GM12878 (cell line): ENCODE measurements around the gene FGF1.

ENCODE experiments used
- MTA3 ChIP-seq: IDR thresholded peaks from 2 replicates; pipeline ENCODE4 v1.6.1; 2012; ENCODE audit warnings: low read length, inconsistent platforms, borderline replicate concordance
- POLR2AphosphoS5 ChIP-seq: IDR thresholded peaks from 2 replicates; pipeline ENCODE4 v1.6.1; 2011; ENCODE audit warnings: mild to moderate bottlenecking, low read length, inconsistent platforms
- RAD51 ChIP-seq: fragments of 450-650 bp; IDR thresholded peaks from 2 replicates; pipeline ENCODE4 v1.6.1; 2016; ENCODE audit warnings: moderate library complexity, mild to moderate bottlenecking, inconsistent platforms
- TF ChIP-seq, protein P1 (sequence below), 3 experiments: IDR thresholded peaks in 2 of 3; conservative IDR thresholded peaks in 1 of 3; 2 replicates each; pipeline ENCODE4 v1.5.1; 2011; ENCODE audit warnings: low read depth in 3 of 3, low read length in 3 of 3, mild to moderate bottlenecking in 3 of 3, control low read depth in 2 of 3, moderate library complexity in 2 of 3, inconsistent platforms in 1 of 3, mixed read lengths in 1 of 3; ENCODE audit not compliant: control insufficient read depth in 2 of 3, insufficient read depth in 1 of 3; ENCODE audit errors: extremely low read depth in 1 of 3
- TF ChIP-seq, protein P2 (sequence below): IDR thresholded peaks from 2 replicates; pipeline ENCODE4 v1.6.1; 2011; ENCODE audit warnings: low read depth, mild to moderate bottlenecking, low read length, moderate library complexity, borderline replicate concordance; ENCODE audit errors: extremely low read depth
- TF ChIP-seq, protein P3 (sequence below): IDR thresholded peaks from 2 replicates; pipeline ENCODE4 v1.6.1; 2011; ENCODE audit warnings: low read depth, low read length, improper control_type of control experiment, borderline replicate concordance

DNA sequence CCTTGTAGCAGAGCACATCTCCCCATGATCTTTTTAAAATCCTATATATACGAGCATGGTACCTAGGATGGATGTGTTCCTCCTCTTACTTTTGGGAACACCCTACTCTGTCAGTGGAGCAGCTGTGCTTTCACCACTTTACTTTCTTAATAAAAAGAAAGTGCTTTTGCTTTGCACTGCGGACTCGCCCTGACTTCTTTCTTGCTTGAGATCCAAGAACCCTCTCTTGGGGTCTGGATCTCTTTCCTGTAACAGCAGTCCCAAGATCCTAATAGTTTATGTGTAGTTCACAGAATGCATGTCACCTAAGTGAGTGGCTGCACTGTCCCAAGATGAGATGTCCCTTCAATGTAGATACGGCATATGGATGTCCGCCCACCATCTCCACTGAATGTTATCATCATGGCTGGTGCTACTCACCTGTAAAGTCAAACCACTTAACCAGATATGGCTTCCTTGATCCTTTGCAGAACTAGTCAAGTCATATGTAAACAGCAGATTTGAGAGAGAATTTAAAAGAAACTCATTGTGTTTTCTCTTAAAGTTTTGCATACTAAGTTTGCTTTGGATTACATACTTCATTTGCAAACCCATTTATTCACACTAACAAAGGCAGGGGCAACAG lies 1.9 kb downstream of the FGF1 start:
- no peak for TF ChIP-seq POLR2AphosphoS5
- TF ChIP-seq, protein P1, sequence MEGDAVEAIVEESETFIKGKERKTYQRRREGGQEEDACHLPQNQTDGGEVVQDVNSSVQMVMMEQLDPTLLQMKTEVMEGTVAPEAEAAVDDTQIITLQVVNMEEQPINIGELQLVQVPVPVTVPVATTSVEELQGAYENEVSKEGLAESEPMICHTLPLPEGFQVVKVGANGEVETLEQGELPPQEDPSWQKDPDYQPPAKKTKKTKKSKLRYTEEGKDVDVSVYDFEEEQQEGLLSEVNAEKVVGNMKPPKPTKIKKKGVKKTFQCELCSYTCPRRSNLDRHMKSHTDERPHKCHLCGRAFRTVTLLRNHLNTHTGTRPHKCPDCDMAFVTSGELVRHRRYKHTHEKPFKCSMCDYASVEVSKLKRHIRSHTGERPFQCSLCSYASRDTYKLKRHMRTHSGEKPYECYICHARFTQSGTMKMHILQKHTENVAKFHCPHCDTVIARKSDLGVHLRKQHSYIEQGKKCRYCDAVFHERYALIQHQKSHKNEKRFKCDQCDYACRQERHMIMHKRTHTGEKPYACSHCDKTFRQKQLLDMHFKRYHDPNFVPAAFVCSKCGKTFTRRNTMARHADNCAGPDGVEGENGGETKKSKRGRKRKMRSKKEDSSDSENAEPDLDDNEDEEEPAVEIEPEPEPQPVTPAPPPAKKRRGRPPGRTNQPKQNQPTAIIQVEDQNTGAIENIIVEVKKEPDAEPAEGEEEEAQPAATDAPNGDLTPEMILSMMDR (IDR thresholded peaks at IDR 0.05 in 2 of 3, conservative IDR thresholded peaks at IDR 0.05 in 1 of 3; ENCODE audit: control insufficient read depth in 2 of 3, extremely low read depth in 1 of 3, insufficient read depth in 1 of 3, low read depth in 3 of 3, low read length in 3 of 3): no peak
- TF ChIP-seq, protein P2, sequence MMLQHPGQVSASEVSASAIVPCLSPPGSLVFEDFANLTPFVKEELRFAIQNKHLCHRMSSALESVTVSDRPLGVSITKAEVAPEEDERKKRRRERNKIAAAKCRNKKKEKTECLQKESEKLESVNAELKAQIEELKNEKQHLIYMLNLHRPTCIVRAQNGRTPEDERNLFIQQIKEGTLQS: no peak
- TF ChIP-seq MTA3: no peak
- TF ChIP-seq, protein P3, sequence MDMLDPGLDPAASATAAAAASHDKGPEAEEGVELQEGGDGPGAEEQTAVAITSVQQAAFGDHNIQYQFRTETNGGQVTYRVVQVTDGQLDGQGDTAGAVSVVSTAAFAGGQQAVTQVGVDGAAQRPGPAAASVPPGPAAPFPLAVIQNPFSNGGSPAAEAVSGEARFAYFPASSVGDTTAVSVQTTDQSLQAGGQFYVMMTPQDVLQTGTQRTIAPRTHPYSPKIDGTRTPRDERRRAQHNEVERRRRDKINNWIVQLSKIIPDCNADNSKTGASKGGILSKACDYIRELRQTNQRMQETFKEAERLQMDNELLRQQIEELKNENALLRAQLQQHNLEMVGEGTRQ: no peak
- TF ChIP-seq RAD51: no peak
